Neural cell (in vitro differentiated cells): ENCODE data around the gene NHLRC4. TPM values are rescaled to one million over a fixed set of nuclear protein-coding genes. Genes with fewer than 3 reads are reported as not detected.

Experiments used
- H2AFZ ChIP-seq: fragments of 200-600, 300-800 bp; sonication (generic), shearing (Covaris generic); 2 replicates; pipeline ENCODE4 v1.6.0; 2014; ENCODE audit warnings: low read depth, mild to moderate bottlenecking, antibody characterized with exemption, low read length, moderate library complexity
- H3F3A ChIP-seq: fragments of 200-600 bp; shearing (Covaris generic); 2 replicates; pipeline ENCODE4 v1.6.1; 2016; ENCODE audit warnings: mild to moderate bottlenecking, moderate library complexity, mixed read lengths, antibody characterized with exemption, low read length; ENCODE audit not compliant: insufficient read depth, poor library complexity, severe bottlenecking
- H3K27ac ChIP-seq: fragments of 200-600, 300-800 bp; sonication (generic), shearing (Covaris generic); 2 replicates; pipeline ENCODE4 v1.5.1; 2014; ENCODE audit warnings: mild to moderate bottlenecking, low read length, moderate library complexity
- H3K27me3 ChIP-seq: fragments of 300-800, 200-600 bp; sonication (generic), shearing (Covaris generic); 2 replicates; pipeline ENCODE4 v1.6.0; 2014; ENCODE audit warnings: mild to moderate bottlenecking, low read depth, low read length, moderate library complexity; ENCODE audit not compliant: insufficient read depth
- H3K36me3 ChIP-seq: fragments of 300-800, 200-600 bp; sonication (generic), shearing (Covaris generic); 2 replicates; pipeline ENCODE4 v1.5.1; 2014; ENCODE audit warnings: mild to moderate bottlenecking, antibody characterized with exemption, low read length, moderate library complexity; ENCODE audit not compliant: insufficient read depth
- H3K4me2 ChIP-seq: fragments of 300-800, 200-600 bp; sonication (generic), shearing (Covaris generic); 2 replicates; pipeline ENCODE4 v1.6.0; 2014; ENCODE audit warnings: mild to moderate bottlenecking, low read length
- H3K4me3 ChIP-seq: fragments of 300-800, 200-600 bp; sonication (generic), shearing (Covaris generic); 2 replicates; pipeline ENCODE4 v1.5.1; 2014; ENCODE audit warnings: mild to moderate bottlenecking, low read length, moderate library complexity
- H3K79me2 ChIP-seq: fragments of 200-600 bp; shearing (Covaris generic); replicated peaks from 2 replicates; pipeline ENCODE4 v1.6.0; 2014; ENCODE audit warnings: mild to moderate bottlenecking, low read length, moderate library complexity; ENCODE audit not compliant: insufficient read depth
- H3K9ac ChIP-seq: fragments of 300-800, 200-600 bp; sonication (generic), shearing (Covaris generic); 2 replicates; pipeline ENCODE4 v1.6.1; 2016; ENCODE audit warnings: mild to moderate bottlenecking, low read length, mixed read lengths
- H3K9me2 ChIP-seq: fragments of 200-600 bp; shearing (Covaris generic); 2 replicates; pipeline ENCODE4 v1.6.1; 2016; ENCODE audit warnings: mild to moderate bottlenecking, low read length, mixed read lengths; ENCODE audit not compliant: insufficient read depth
- H3K9me3 ChIP-seq: fragments of 200-600, 300-800 bp; sonication (generic), shearing (Covaris generic); 2 replicates; pipeline ENCODE4 v1.6.1; 2016; ENCODE audit warnings: mild to moderate bottlenecking, mixed run types, low read length, moderate library complexity, mixed read lengths
- H4K20me1 ChIP-seq: fragments of 200-600 bp; shearing (Covaris generic); 2 replicates; pipeline ENCODE4 v1.6.1; 2016; ENCODE audit warnings: mild to moderate bottlenecking, mixed run types; ENCODE audit not compliant: insufficient read depth
- CTCF ChIP-seq: fragments of 450-650 bp; IDR thresholded peaks from 2 replicates; pipeline ENCODE4 v1.5.1; 2014; ENCODE audit warnings: antibody characterized with exemption, mild to moderate bottlenecking, moderate library complexity; ENCODE audit not compliant: poor library complexity, severe bottlenecking
- EP300 ChIP-seq: fragments of 450-650 bp; conservative IDR thresholded peaks from 2 replicates; pipeline ENCODE4 v1.6.1; 2014; ENCODE audit warnings: antibody characterized with exemption, mild to moderate bottlenecking, moderate library complexity; ENCODE audit not compliant: poor library complexity, severe bottlenecking
- EZH2 ChIP-seq: fragments of 200-600, 300-800 bp; shearing (Covaris generic), sonication (generic); IDR thresholded peaks from 2 replicates; pipeline ENCODE4 v1.6.1; 2014; ENCODE audit warnings: antibody characterized with exemption, low read length, borderline replicate concordance, mild to moderate bottlenecking; ENCODE audit not compliant: insufficient read depth, poor library complexity, severe bottlenecking
- MXI1 ChIP-seq: fragments of 450-650 bp; conservative IDR thresholded peaks from 2 replicates; pipeline ENCODE4 v1.6.1; 2014; ENCODE audit warnings: antibody characterized with exemption, mild to moderate bottlenecking; ENCODE audit not compliant: poor library complexity, severe bottlenecking
- POLR2AphosphoS5 ChIP-seq: IDR thresholded peaks from 2 replicates; pipeline ENCODE4 v1.6.1; 2012
- RAD21 ChIP-seq: fragments of 450-650 bp; conservative IDR thresholded peaks from 2 replicates; pipeline ENCODE4 v1.6.1; 2014; ENCODE audit warnings: antibody characterized with exemption, mild to moderate bottlenecking, moderate library complexity
- REST ChIP-seq: IDR thresholded peaks from 2 replicates; pipeline ENCODE4 v1.6.1; 2012; ENCODE audit warnings: borderline replicate concordance
- SMC3 ChIP-seq: fragments of 450-650 bp; conservative IDR thresholded peaks from 2 replicates; pipeline ENCODE4 v1.6.1; 2014; ENCODE audit warnings: antibody characterized with exemption, mild to moderate bottlenecking, moderate library complexity; ENCODE audit not compliant: poor library complexity
- TAF1 ChIP-seq: IDR thresholded peaks from 2 replicates; pipeline ENCODE4 v1.6.1; 2012; ENCODE audit warnings: low read depth
- polyA plus RNA-seq: library from polyadenylated mRNA; depleted of rRNA; stranded (reverse); fragments of >200 nt; gene quantifications from 2 replicates; pipeline ENCODE4 v1.2.3, GENCODE V29; 2014

NHLRC4 gene
- polyA plus RNA-seq, 1 donor from 2014 or later = not detected

GRCh38 chr16:578870-579405, 12.1 kb downstream of the NHLRC4 start:
- Histone ChIP-seq H3K9ac (no peak overlapping the region), H3K9me3 (no peaks in the 10 kb centered on the region), H3K79me2 (no peaks in the 10 kb centered on the region), H3K36me3 (no peaks in the 10 kb centered on the region), H3K4me2 (no peak overlapping the region), H2AFZ (no peak overlapping the region), H3K27ac (no peak overlapping the region), H3K27me3 (no peaks in the 10 kb centered on the region), H3K9me2 (no peaks in the 10 kb centered on the region), H3K4me3 (no peak overlapping the region), H4K20me1 (no peaks in the 10 kb centered on the region), H3F3A (no peaks in the 10 kb centered on the region)
- no peak for TF ChIP-seq EZH2
- TF ChIP-seq RAD21 = peak; percentile 14
- TF ChIP-seq CTCF = peak; percentile 40

- no peaks in the 10 kb centered on the region for H3K79me2 ChIP-seq
- no peaks in the 10 kb centered on the region for H4K20me1 ChIP-seq
- no peaks in the 10 kb centered on the region for H3K36me3 ChIP-seq
- no peak overlapping the region for H2AFZ ChIP-seq
- H3K27ac ChIP-seq = no peak overlapping the region
- H3K4me2 ChIP-seq = no peak overlapping the region
- no peak overlapping the region for H3K9ac ChIP-seq
- H3K27me3 ChIP-seq = no peaks in the 10 kb centered on the region
- TF ChIP-seq RAD21 (no peak), EZH2 (no peak), TAF1 (no peak), SMC3 (no peak), CTCF (no peak), REST (no peak), MXI1 (no peak), EP300 (no peak), POLR2AphosphoS5 (no peak)
- H3K9me3 ChIP-seq = no peaks in the 10 kb centered on the region
- no peaks in the 10 kb centered on the region for H3K9me2 ChIP-seq
- no peak overlapping the region for H3K4me3 ChIP-seq
- no peaks in the 10 kb centered on the region for H3F3A ChIP-seq
Observed at GRCh38 chr16:580141-580945, 13.5 kb downstream of the NHLRC4 start.
